Testis (tissue), 3 donors: ENCODE data around the gene CDK14. TPM values are rescaled to one million over a fixed set of nuclear protein-coding genes. Genes with fewer than 3 reads are reported as not detected.

Experiments
- DNase-seq: peaks from one replicate; pipeline ENCODE4 v3.0.0-alpha.2; 2019
- H3K27ac ChIP-seq, 2 donors: fragments of 200-600 bp; sonication (generic); one replicate each; pipeline ENCODE4 v1.5.1; 2019
- H3K27me3 ChIP-seq: fragments of 200-600 bp; sonication (generic); one replicate; pipeline ENCODE4 v1.5.1; 2019
- H3K36me3 ChIP-seq: fragments of 200-600 bp; sonication (generic); one replicate; pipeline ENCODE4 v1.5.1; 2017; ENCODE audit warnings: low read depth; ENCODE audit errors: missing control alignments
- H3K4me1 ChIP-seq: fragments of 200-600 bp; sonication (generic); one replicate; pipeline ENCODE4 v1.5.1; 2019
- H3K4me3 ChIP-seq, 2 donors: fragments of 200-600 bp; sonication (generic); one replicate each; pipeline ENCODE4 v1.5.1; 2017 to 2019
- H3K9me3 ChIP-seq: fragments of 200-600 bp; sonication (generic); one replicate; pipeline ENCODE4 v1.5.1; 2017
- POLR2A ChIP-seq: fragments of 450-650 bp; IDR thresholded peaks from one replicate; pipeline ENCODE4 v1.6.1; 2017; ENCODE audit warnings: antibody characterized with exemption, mild to moderate bottlenecking, moderate library complexity
- WGBS, 2 donors: methylation state at CpG; one replicate each; pipeline ENCODE4 v1.1.5; 2018; 5-methylcytosine and 5-hydroxymethylcytosine counted together
- intact Hi-C: fragments of 100-400 bp; cut with DNase I; formaldehyde crosslinking; loops from one replicate; pipeline ENCODE4 v1.15.1; 2023; ENCODE audit warnings: low total_unique reads
- polyA plus RNA-seq: library from polyadenylated mRNA; stranded (reverse); fragments of 350-450 nt; fragmentation: Illumina TruSeq; extraction: RNeasy Lipid Tissue Mini Kit (QIAGEN cat#74804); gene quantifications from one replicate; pipeline ENCODE4 v1.2.3, GENCODE V29; 2014; ENCODE audit warnings: low read depth, low replicate concordance; ENCODE audit not compliant: insufficient read depth
- total RNA-seq, 2 donors: library from RNA; depleted of rRNA; stranded (reverse); fragments of >200 nt; gene quantifications; one replicate each; pipeline ENCODE4 v1.2.3, GENCODE V29; 2016
- TF ChIP-seq, protein P1 (sequence below), 3 experiments: fragments of 450-650 bp in 2 of 3; fragments of 200-600 bp in 1 of 3; sonication (generic) in 1 of 3; IDR thresholded peaks; one replicate each; pipeline ENCODE4 v1.5.1; 2016 to 2019; ENCODE audit warnings: antibody characterized with exemption in 3 of 3, mild to moderate bottlenecking in 2 of 3, moderate library complexity in 1 of 3

The CDK14 gene
- total and polyA plus RNA-seq, 3 donors from 2014 or later = 18.9 to 22.7 (median 19.5) TPM

- Histone ChIP-seq H3K27ac (no peak overlapping the region), H3K4me1 (no peaks in the 10 kb centered on the region), H3K4me3 (no peak overlapping the region), H3K9me3 (no peaks in the 10 kb centered on the region), H3K36me3 (no peaks in the 10 kb centered on the region), H3K27me3 (no peaks in the 10 kb centered on the region)
- 68 to 70% methylated on average over 6 of the region's 6 CpGs for WGBS, 2 donors
- intact Hi-C loops = no loop called here
- no peak for DNase-seq
- TF ChIP-seq, protein P1, sequence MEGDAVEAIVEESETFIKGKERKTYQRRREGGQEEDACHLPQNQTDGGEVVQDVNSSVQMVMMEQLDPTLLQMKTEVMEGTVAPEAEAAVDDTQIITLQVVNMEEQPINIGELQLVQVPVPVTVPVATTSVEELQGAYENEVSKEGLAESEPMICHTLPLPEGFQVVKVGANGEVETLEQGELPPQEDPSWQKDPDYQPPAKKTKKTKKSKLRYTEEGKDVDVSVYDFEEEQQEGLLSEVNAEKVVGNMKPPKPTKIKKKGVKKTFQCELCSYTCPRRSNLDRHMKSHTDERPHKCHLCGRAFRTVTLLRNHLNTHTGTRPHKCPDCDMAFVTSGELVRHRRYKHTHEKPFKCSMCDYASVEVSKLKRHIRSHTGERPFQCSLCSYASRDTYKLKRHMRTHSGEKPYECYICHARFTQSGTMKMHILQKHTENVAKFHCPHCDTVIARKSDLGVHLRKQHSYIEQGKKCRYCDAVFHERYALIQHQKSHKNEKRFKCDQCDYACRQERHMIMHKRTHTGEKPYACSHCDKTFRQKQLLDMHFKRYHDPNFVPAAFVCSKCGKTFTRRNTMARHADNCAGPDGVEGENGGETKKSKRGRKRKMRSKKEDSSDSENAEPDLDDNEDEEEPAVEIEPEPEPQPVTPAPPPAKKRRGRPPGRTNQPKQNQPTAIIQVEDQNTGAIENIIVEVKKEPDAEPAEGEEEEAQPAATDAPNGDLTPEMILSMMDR (IDR thresholded peaks at IDR 0.05) = no peak
- TF ChIP-seq POLR2A = no peak
Observed at GRCh38 chr7:91206361-91206960, 610.3 kb downstream of the CDK14 start.

DNA sequence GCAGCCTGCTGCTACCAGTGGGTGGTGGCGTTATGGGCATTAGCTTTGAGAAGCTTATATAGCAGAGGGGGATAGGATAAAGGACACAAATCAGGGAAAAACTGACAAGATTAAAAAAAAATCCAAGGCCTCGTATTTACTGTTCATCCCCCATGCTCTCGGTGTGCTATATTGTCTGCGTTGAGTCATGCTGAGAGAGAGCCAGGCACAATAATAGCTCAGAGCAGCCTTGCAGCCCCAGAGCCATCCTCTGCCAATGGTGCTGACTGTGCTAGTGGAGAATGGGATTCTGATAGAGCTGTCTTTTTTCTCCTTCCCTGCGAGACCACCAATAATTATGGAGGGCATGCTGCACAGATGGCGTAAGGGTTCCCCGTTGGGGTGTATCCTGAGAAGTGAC is 616.5 kb downstream of the CDK14 start:
- Histone ChIP-seq H3K27ac (no peak overlapping the region), H3K9me3 (no peaks in the 10 kb centered on the region), H3K36me3 (no peaks in the 10 kb centered on the region), H3K4me3 (no peak overlapping the region), H3K27me3 (no peaks in the 10 kb centered on the region), H3K4me1 (no peaks in the 10 kb centered on the region)
- no peak for TF ChIP-seq POLR2A
- TF ChIP-seq, protein P1 (IDR thresholded peaks at IDR 0.05) = no peak
- intact Hi-C loops = no loop called here
- no peak for DNase-seq
- WGBS, 2 donors = 66 to 72% methylated on average over 7 of the region's 7 CpGs

GRCh38 chr7:91226411-91226810 is 630.3 kb downstream of the CDK14 start:
- 68 to 77% methylated on average over 2 of the region's 2 CpGs for WGBS, 2 donors
- Histone ChIP-seq H3K4me3 (no peak overlapping the region), H3K27me3 (no peaks in the 10 kb centered on the region), H3K36me3 (no peaks in the 10 kb centered on the region), H3K9me3 (no peaks in the 10 kb centered on the region), H3K27ac (no peak overlapping the region), H3K4me1 (no peaks in the 10 kb centered on the region)
- DNase-seq = no peak
- TF ChIP-seq, protein P1 (IDR thresholded peaks at IDR 0.05) = no peak
- TF ChIP-seq POLR2A = no peak
- intact Hi-C loops = no loop called here

GRCh38 chr7:91228327-91228726 is 632.2 kb downstream of the CDK14 start:
- Histone ChIP-seq H3K4me3 (no peak overlapping the region), H3K27me3 (no peaks in the 10 kb centered on the region), H3K9me3 (no peaks in the 10 kb centered on the region), H3K27ac (no peak overlapping the region), H3K36me3 (no peaks in the 10 kb centered on the region), H3K4me1 (no peaks in the 10 kb centered on the region)
- DNase-seq = no peak
- WGBS, 2 donors = 84 to 100% methylated on average over 2 of the region's 2 CpGs
- intact Hi-C loops = no loop called here
- TF ChIP-seq, protein P1 (IDR thresholded peaks at IDR 0.05) = no peak
- TF ChIP-seq POLR2A = no peak

GRCh38 chr7:91228927-91229558 is 632.9 kb downstream of the CDK14 start:
- Histone ChIP-seq H3K4me1 (no peaks in the 10 kb centered on the region), H3K27ac (no peak overlapping the region), H3K36me3 (no peaks in the 10 kb centered on the region), H3K9me3 (no peaks in the 10 kb centered on the region), H3K27me3 (no peaks in the 10 kb centered on the region), H3K4me3 (no peak overlapping the region)
- 96% methylated on average over 2 of the region's 2 CpGs for WGBS, 2 donors
- intact Hi-C loops = no loop called here
- DNase-seq = no peak
- TF ChIP-seq, protein P1 (IDR thresholded peaks at IDR 0.05) = no peak
